Muscle layer of colon (tissue), 2 donors: Measurements from ENCODE around the gene PCDHA2.
A peak's percentile ranks its signal among the peaks of the same experiment; 100 is the strongest.
"Not testable (repeated sequence)": the region's sequence is repeated elsewhere in the genome, so short reads cannot be mapped to it uniquely, and the experiment has no call there.

Experiments used
- H3K27ac ChIP-seq: one replicate; pipeline ENCODE4 v1.7.0; 2013; ENCODE audit warnings: low read depth, mild to moderate bottlenecking, low read length, moderate library complexity
- H3K27me3 ChIP-seq, 2 donors: one replicate each; pipeline ENCODE4 v1.7.0; 2013; ENCODE audit warnings: low read length in 2 of 2, mild to moderate bottlenecking in 2 of 2; ENCODE audit not compliant: insufficient read depth in 2 of 2, control insufficient read depth in 1 of 2
- H3K36me3 ChIP-seq: one replicate; pipeline ENCODE4 v1.7.0; 2013; ENCODE audit warnings: mild to moderate bottlenecking, low read length; ENCODE audit not compliant: insufficient read depth
- H3K4me1 ChIP-seq: one replicate; pipeline ENCODE4 v1.7.0; 2013; ENCODE audit warnings: mild to moderate bottlenecking, low read length; ENCODE audit not compliant: insufficient read depth
- H3K4me3 ChIP-seq, 2 donors: one replicate each; pipeline ENCODE4 v1.7.0; 2013; ENCODE audit warnings: low read length in 2 of 2, low read depth in 1 of 2, mild to moderate bottlenecking in 1 of 2, moderate library complexity in 1 of 2
- H3K9ac ChIP-seq: one replicate; pipeline ENCODE4 v1.7.0; 2013; ENCODE audit warnings: low read length
- H3K9me3 ChIP-seq: one replicate; pipeline ENCODE4 v1.7.0; 2013; ENCODE audit warnings: mild to moderate bottlenecking, low read length
- donor health status: abdominal sarcoma.
- donor health status: Adenocarcinoma of cecum.

The PCDHA2 gene

GRCh38 chr5:140796718-140797095 lies 2.1 kb downstream of the PCDHA2 start:
- H3K27me3 ChIP-seq: no peaks in the 10 kb centered on the region
- no peak overlapping the region for H3K27ac ChIP-seq
- no peaks in the 10 kb centered on the region for H3K36me3 ChIP-seq
- H3K9ac ChIP-seq: no peak overlapping the region
- H3K4me1 ChIP-seq: no peaks in the 10 kb centered on the region
- peaks cover 8% of the 10 kb centered on the region for H3K9me3 ChIP-seq
- no peak overlapping the region for H3K4me3 ChIP-seq

- Histone ChIP-seq H3K4me1 (no peaks in the 10 kb centered on the region), H3K27ac (no peak within 1 kb of the TSS), H3K9ac (no peak within 1 kb of the TSS), H3K27me3 (no peaks in the 10 kb centered on the region), H3K9me3 (peaks cover 1% of the 10 kb centered on the region), H3K36me3 (no peaks in the 10 kb centered on the region), H3K4me3 (peak within 1 kb of the TSS in 1 of 2 donors; percentile 49)
Observed at GRCh38 chr5:140800816-140801493, 6.3 kb downstream of the PCDHA2 start, which contains the start of gene PCDHA3. Gene PCDHA3 (plus strand): TSS chr5:140801057.

- no peak overlapping the region for H3K9ac ChIP-seq
- no peaks in the 10 kb centered on the region for H3K4me1 ChIP-seq
- no peaks in the 10 kb centered on the region for H3K36me3 ChIP-seq
- no peaks in the 10 kb centered on the region for H3K9me3 ChIP-seq
- H3K27ac ChIP-seq: no peak overlapping the region
- no peaks in the 10 kb centered on the region for H3K27me3 ChIP-seq
- H3K4me3 ChIP-seq: peak overlapping the region in 1 of 2 donors; percentile 49
Observed at GRCh38 chr5:140801494-140801841, 6.8 kb downstream of the PCDHA2 start.

- H3K27me3 ChIP-seq, H3K4me1 ChIP-seq, H3K9ac ChIP-seq, H3K9me3 ChIP-seq, H3K36me3 ChIP-seq, H3K4me3 ChIP-seq, H3K27ac ChIP-seq: not testable (repeated sequence)
Observed at GRCh38 chr5:140802381-140802780, 7.7 kb downstream of the PCDHA2 start.

- Histone ChIP-seq H3K9me3 (no peaks in the 10 kb centered on the region), H3K9ac (no peak overlapping the region), H3K4me3 (no peak overlapping the region), H3K27ac (no peak overlapping the region), H3K4me1 (no peaks in the 10 kb centered on the region), H3K36me3 (no peaks in the 10 kb centered on the region), H3K27me3 (no peaks in the 10 kb centered on the region)
Observed at GRCh38 chr5:140802781-140803271, 8.2 kb downstream of the PCDHA2 start.

GRCh38 chr5:140806834-140807775 lies 12.5 kb downstream of the PCDHA2 start, which contains the start of gene PCDHA4:
Gene PCDHA4 (plus strand): TSS chr5:140807068.
- no peaks in the 10 kb centered on the region for H3K27me3 ChIP-seq
- H3K4me3 ChIP-seq: peak within 1 kb of the TSS in 1 of 2 donors; percentile 35
- H3K36me3 ChIP-seq: no peaks in the 10 kb centered on the region
- no peak within 1 kb of the TSS for H3K9ac ChIP-seq
- no peaks in the 10 kb centered on the region for H3K4me1 ChIP-seq
- H3K9me3 ChIP-seq: no peaks in the 10 kb centered on the region
- H3K27ac ChIP-seq: no peak within 1 kb of the TSS

- H3K36me3 ChIP-seq, H3K27ac ChIP-seq, H3K4me1 ChIP-seq, H3K9me3 ChIP-seq, H3K9ac ChIP-seq, H3K27me3 ChIP-seq, H3K4me3 ChIP-seq: not testable (repeated sequence)
Observed at GRCh38 chr5:140808241-140808888, 13.7 kb downstream of the PCDHA2 start.

GRCh38 chr5:140808889-140809291 lies 14.2 kb downstream of the PCDHA2 start:
- Histone ChIP-seq H3K36me3 (no peaks in the 10 kb centered on the region), H3K27me3 (no peaks in the 10 kb centered on the region), H3K9ac (no peak overlapping the region), H3K4me3 (no peak overlapping the region), H3K27ac (no peak overlapping the region), H3K4me1 (no peaks in the 10 kb centered on the region), H3K9me3 (no peaks in the 10 kb centered on the region)

- no peaks in the 10 kb centered on the region for H3K36me3 ChIP-seq
Observed at GRCh38 chr5:140821375-140822280, 27.0 kb downstream of the PCDHA2 start, which contains the start of gene PCDHA5. Gene PCDHA5 (plus strand): TSS chr5:140821613.

GRCh38 chr5:140822281-140822629 lies 27.6 kb downstream of the PCDHA2 start:
- no peak overlapping the region for H3K9ac ChIP-seq
- no peak overlapping the region for H3K4me3 ChIP-seq
- H3K36me3 ChIP-seq: no peaks in the 10 kb centered on the region
- no peak overlapping the region for H3K27ac ChIP-seq
- H3K9me3 ChIP-seq: peaks cover 5% of the 10 kb centered on the region
- H3K27me3 ChIP-seq: no peaks in the 10 kb centered on the region
- H3K4me1 ChIP-seq: no peaks in the 10 kb centered on the region

More at GRCh38 chr5:140821375-140822280, 27.0 kb downstream of the PCDHA2 start, which contains the start of gene PCDHA5:
- Histone ChIP-seq H3K27ac (no peak within 1 kb of the TSS), H3K4me1 (no peaks in the 10 kb centered on the region), H3K27me3 (no peaks in the 10 kb centered on the region), H3K9me3 (peaks cover 5% of the 10 kb centered on the region), H3K9ac (no peak within 1 kb of the TSS), H3K4me3 (no peak within 1 kb of the TSS)
